Measurements from ENCODE around the gene QPRT.

QPRT gene

DNA sequence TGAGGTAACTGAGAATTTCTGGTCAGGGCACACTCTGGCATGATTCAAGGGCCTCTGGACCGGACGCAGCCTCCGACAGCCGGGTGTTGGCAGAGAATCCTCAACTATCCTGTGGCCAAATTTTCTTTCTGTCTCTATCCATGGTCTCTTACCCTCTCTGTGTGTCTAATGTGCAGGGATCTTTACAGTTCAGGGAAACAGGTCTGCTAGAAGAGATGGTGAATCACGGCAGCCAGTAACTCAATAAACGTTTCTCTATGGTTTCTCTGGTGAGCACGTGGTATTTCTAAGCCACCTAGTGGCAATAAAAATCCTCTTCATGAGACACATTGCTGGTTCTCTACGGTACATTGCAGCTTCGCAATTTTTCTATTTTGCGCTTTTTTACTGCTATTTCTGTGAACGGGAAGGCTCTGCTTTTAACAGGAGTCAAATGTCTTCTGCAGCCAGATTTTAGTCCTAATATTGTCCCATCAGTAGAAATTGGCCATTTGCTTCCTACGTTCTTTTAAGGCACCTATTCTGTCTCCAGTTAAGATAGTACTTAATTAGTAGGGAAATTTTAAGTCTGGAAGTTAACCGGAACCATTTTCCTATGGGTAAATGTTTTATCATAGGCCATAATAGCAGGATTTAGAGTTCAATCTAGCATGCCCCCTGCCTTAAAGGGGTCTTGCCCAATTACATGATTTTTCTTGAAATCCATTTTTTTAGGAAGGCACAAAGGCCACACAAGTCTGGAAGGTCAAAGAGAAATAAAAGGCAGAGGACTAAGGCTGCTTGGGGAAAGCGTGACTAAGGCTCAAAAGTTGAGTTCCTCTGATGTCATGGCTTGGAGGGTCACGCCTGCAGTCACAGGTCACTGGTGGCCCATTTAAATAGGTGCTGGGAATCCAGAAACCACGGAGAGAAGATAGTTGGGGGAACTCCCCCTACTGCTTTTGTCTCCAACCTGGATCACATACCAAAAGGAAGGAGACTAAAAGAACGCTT, 31.5 kb downstream of the QPRT start (continued):
- TF ChIP-seq ZNF148 (tag by site-specific recombination; IDR thresholded peaks at IDR 0.05; ENCODE audit: borderline replicate concordance) = no peak
- no peak for TF ChIP-seq ZNF311 (tag by site-specific recombination; IDR thresholded peaks at IDR 0.05; ENCODE audit: borderline replicate concordance)
- TF ChIP-seq ZSCAN16 (tag by site-specific recombination; IDR thresholded peaks at IDR 0.05) = no peak
- TF ChIP-seq, protein P1, sequence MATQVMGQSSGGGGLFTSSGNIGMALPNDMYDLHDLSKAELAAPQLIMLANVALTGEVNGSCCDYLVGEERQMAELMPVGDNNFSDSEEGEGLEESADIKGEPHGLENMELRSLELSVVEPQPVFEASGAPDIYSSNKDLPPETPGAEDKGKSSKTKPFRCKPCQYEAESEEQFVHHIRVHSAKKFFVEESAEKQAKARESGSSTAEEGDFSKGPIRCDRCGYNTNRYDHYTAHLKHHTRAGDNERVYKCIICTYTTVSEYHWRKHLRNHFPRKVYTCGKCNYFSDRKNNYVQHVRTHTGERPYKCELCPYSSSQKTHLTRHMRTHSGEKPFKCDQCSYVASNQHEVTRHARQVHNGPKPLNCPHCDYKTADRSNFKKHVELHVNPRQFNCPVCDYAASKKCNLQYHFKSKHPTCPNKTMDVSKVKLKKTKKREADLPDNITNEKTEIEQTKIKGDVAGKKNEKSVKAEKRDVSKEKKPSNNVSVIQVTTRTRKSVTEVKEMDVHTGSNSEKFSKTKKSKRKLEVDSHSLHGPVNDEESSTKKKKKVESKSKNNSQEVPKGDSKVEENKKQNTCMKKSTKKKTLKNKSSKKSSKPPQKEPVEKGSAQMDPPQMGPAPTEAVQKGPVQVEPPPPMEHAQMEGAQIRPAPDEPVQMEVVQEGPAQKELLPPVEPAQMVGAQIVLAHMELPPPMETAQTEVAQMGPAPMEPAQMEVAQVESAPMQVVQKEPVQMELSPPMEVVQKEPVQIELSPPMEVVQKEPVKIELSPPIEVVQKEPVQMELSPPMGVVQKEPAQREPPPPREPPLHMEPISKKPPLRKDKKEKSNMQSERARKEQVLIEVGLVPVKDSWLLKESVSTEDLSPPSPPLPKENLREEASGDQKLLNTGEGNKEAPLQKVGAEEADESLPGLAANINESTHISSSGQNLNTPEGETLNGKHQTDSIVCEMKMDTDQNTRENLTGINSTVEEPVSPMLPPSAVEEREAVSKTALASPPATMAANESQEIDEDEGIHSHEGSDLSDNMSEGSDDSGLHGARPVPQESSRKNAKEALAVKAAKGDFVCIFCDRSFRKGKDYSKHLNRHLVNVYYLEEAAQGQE (tag by site-specific recombination; IDR thresholded peaks at IDR 0.05) = 0 out of 2 replicates have a peak, but pooled peaks have one; percentile 36

DNA sequence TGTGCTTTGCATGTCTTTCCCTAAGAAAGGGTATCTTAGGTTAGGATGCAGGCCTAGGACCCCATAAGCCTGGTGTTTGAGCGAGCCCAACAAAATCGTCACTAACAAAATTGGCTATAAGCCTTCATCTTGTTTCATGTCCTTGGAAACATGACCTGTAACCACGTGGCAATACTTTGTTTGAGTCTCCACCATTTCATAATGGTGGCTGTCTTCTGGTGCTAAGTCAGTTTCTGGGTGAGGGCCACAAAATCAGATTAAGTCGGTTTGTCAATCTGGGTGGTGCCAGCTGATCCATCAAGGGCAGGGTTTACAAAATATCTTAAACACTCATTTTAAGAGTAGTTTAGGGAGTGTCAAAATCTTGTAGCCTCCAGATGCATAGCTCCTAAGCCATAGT, 33.8 kb downstream of the QPRT start:
- no peaks in the 10 kb centered on the region for H3K9me3 ChIP-seq (ENCODE audit: control insufficient read depth, insufficient read depth, low read depth, low read length)
- peaks cover 6% of the 10 kb centered on the region; the same call in 1 of the 2 replicates for H3K4me1 ChIP-seq (ENCODE audit: control insufficient read depth, insufficient read depth, low read length)
- TF ChIP-seq SP2 (tag by site-specific recombination; IDR thresholded peaks at IDR 0.05) (no peak), ZNF701 (tag by site-specific recombination; IDR thresholded peaks at IDR 0.05) (no peak), SP3 (tag by site-specific recombination; IDR thresholded peaks at IDR 0.05) (no peak), ZFP37 (tag by site-specific recombination; IDR thresholded peaks at IDR 0.05) (no peak), ZNF785 (tag by site-specific recombination; IDR thresholded peaks at IDR 0.05) (no peak), ZNF791 (tag by site-specific recombination; IDR thresholded peaks at IDR 0.05) (no peak), ZNF623 (tag by site-specific recombination; IDR thresholded peaks at IDR 0.05) (no peak), ZNF266 (tag by site-specific recombination; IDR thresholded peaks at IDR 0.05; ENCODE audit: low read depth) (no peak), AEBP2 (tag by site-specific recombination; IDR thresholded peaks at IDR 0.05; ENCODE audit: borderline replicate concordance) (no peak), ZNF549 (tag by site-specific recombination; IDR thresholded peaks at IDR 0.05) (no peak), ZNF529 (tag by site-specific recombination; IDR thresholded peaks at IDR 0.05; ENCODE audit: insufficient replicate concordance) (no peak), ZNF704 (tag by site-specific recombination; IDR thresholded peaks at IDR 0.05) (no peak), ZNF596 (tag by site-specific recombination; IDR thresholded peaks at IDR 0.05) (no peak), ZNF274 (IDR thresholded peaks at IDR 0.05; ENCODE audit: low read length) (no peak), ZNF274 (tag by site-specific recombination; IDR thresholded peaks at IDR 0.05; ENCODE audit: borderline replicate concordance) (no peak), ELK4 (IDR thresholded peaks at IDR 0.05; ENCODE audit: borderline replicate concordance, low read depth, low read length) (no peak)
- TF ChIP-seq, protein P2, sequence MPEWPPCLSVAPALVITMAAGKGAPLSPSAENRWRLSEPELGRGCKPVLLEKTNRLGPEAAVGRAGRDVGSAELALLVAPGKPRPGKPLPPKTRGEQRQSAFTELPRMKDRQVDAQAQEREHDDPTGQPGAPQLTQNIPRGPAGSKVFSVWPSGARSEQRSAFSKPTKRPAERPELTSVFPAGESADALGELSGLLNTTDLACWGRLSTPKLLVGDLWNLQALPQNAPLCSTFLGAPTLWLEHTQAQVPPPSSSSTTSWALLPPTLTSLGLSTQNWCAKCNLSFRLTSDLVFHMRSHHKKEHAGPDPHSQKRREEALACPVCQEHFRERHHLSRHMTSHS (tag by site-specific recombination; IDR thresholded peaks at IDR 0.05) = no peak
- no peak overlapping the region for H3K27ac ChIP-seq (ENCODE audit: extremely low read depth, low read depth, low read length)
- H3K4me3 ChIP-seq (ENCODE audit: low read depth, low read length) = no peak overlapping the region
- no peaks in the 10 kb centered on the region for H3K36me3 ChIP-seq (ENCODE audit: control insufficient read depth in 2 of 2, insufficient read depth in 1 of 2, low read length in 2 of 2)
- CTCF ChIA-PET = interaction anchor here (0.8 to 5.3 kb wide), 4 partner anchors 12 to 627 kb away, joined by 3 to 20 read pairs (median 10); no protein-coding TSS in a partner anchor
- POLR2A ChIA-PET = no interaction called here
